ENCODE results near the gene TSPAN17. TPM values are rescaled to one million over a fixed set of nuclear protein-coding genes. Genes with fewer than 3 reads are reported as not detected.

TSPAN17 gene
- polyA plus RNA-seq, 3 donors: 22.2 to 27.7 (median 24.1) TPM

DNA sequence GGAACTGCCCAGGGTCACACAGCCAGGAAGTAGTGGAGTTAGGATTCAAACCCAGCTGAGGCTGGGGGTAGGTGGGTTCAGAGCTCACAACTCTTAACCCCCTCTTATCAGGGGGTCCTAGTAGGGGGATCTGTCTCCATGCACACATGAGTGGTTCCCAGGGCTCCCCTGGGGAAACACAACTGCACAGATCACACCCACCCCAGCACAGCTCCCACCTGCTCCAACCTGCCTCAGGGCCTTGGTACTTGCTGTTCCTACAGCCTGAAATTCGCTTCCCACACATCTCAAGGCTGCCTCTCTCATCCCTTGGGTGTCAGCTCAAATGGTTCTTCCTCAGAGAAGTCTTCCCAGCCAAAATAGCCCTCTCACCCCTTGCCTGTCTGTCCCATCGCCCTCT, 21.8 kb upstream of the TSPAN17 start:
- H3K4me3 Mint-ChIP-seq: no peak overlapping the region
- H3K9me3 Mint-ChIP-seq: peaks cover 0 to 9% (median 2%) of the 10 kb centered on the region in 7 donors
- peaks cover 2% of the 10 kb centered on the region in 2 donors for H3K36me3 Mint-ChIP-seq
- peaks cover 22 to 74% of the 10 kb centered on the region in 2 donors for H3K27me3 ChIP-seq (ENCODE audit: control insufficient read depth in 2 of 2, insufficient read depth in 2 of 2, low read length in 2 of 2)
- H3K9ac ChIP-seq (ENCODE audit: insufficient read depth, low read length, poor library complexity, severe bottlenecking): no peak overlapping the region
- H4K20me1 ChIP-seq (ENCODE audit: insufficient read depth, low read length): no peaks in the 10 kb centered on the region
- no peak overlapping the region for H3K27ac ChIP-seq (ENCODE audit: low read depth in 1 of 2, low read length in 2 of 2)
- peaks cover 50 to 76% (median 68%) of the 10 kb centered on the region in 3 donors for H3K27me3 Mint-ChIP-seq (ENCODE audit: low read depth in 3 of 3)
- H3K27ac Mint-ChIP-seq: no peak overlapping the region
- 95% methylated on average over 2 of the region's 2 CpGs for WGBS (ENCODE audit: insufficient coverage)
- no peak overlapping the region for H2AFZ ChIP-seq (ENCODE audit: insufficient read depth, low read depth, low read length, poor library complexity, severe bottlenecking)
- H3K4me3 ChIP-seq (replicated peaks in 1 of 3; ENCODE audit: low read depth in 2 of 3, low read length in 3 of 3): no peak overlapping the region
- no peak overlapping the region for H3K4me2 ChIP-seq (replicated peaks; ENCODE audit: extremely low read depth, low read length, poor library complexity, severe bottlenecking)
- intact Hi-C loops (cut with micrococcal nuclease): no loop called here
- peaks cover 0 to 9% of the 10 kb centered on the region in 2 donors for H3K9me3 ChIP-seq (replicated peaks in 1 of 2; ENCODE audit: control insufficient read depth in 1 of 2, insufficient read depth in 1 of 2, low read length in 2 of 2)
- no peaks in the 10 kb centered on the region for H3K79me2 ChIP-seq (ENCODE audit: insufficient read depth, low read length)
- DNase-seq: no peak
- peaks cover 8% of the 10 kb centered on the region for H3K4me1 Mint-ChIP-seq
- H3K36me3 ChIP-seq (replicated peaks in 1 of 2; ENCODE audit: control insufficient read depth in 1 of 2, insufficient read depth in 2 of 2, low read length in 2 of 2): no peaks in the 10 kb centered on the region
- peaks cover 5 to 11% of the 10 kb centered on the region in 2 donors for H3K4me1 ChIP-seq (ENCODE audit: control insufficient read depth in 1 of 2, insufficient read depth in 2 of 2, low read length in 2 of 2)
- TF ChIP-seq, protein P1, sequence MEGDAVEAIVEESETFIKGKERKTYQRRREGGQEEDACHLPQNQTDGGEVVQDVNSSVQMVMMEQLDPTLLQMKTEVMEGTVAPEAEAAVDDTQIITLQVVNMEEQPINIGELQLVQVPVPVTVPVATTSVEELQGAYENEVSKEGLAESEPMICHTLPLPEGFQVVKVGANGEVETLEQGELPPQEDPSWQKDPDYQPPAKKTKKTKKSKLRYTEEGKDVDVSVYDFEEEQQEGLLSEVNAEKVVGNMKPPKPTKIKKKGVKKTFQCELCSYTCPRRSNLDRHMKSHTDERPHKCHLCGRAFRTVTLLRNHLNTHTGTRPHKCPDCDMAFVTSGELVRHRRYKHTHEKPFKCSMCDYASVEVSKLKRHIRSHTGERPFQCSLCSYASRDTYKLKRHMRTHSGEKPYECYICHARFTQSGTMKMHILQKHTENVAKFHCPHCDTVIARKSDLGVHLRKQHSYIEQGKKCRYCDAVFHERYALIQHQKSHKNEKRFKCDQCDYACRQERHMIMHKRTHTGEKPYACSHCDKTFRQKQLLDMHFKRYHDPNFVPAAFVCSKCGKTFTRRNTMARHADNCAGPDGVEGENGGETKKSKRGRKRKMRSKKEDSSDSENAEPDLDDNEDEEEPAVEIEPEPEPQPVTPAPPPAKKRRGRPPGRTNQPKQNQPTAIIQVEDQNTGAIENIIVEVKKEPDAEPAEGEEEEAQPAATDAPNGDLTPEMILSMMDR (IDR thresholded peaks at IDR 0.05): no peak

DNA sequence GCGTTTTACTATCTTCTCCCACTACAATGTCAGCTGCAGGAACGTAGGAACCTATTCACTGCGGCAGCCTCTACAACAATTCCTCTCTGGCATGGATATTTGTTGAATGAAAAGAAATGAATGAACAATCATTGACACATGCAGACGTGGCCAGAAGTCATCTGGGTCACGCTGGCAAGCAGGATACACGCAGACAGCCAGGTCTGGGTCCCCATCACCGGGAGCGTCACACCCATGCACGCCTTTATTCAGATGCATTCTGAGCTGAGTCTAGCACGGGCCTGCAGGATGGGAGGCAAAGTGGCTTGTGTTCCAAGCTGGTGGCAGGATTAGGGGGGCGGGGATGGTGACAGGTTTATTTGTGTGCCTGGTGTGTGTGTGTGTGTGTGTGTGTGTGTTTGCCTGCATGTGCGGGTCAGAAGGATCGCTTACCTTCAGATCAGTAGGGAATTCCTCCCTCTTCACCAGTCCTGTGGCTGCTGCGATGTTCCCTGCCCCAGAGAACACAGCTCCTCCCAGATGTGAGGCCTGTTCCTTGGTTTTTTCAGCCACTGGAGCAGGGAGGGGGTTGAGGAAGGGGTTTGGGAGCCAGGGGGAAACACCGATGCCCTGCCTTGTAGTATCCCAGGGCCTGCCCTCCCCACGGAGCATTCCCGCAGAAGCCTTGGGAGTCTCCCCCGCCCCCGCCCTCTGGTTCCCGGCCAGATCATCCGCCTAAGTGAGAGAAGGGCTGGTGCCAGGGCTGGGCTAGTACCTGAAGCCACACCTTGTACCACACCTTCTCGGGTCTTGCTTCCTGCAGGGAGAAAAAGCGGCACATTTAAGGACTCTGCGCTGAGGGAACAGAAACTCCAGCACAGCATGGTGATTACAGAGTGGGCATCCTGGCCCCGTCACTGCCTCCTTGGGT, 21.1 kb upstream of the TSPAN17 start:
- peak overlapping the region in 2 of 7 donors; percentile 38 to 62 for H3K27ac Mint-ChIP-seq
- Histone ChIP-seq H3K4me3 (replicated peaks in 1 of 3; ENCODE audit: low read depth in 2 of 3, low read length in 3 of 3) (no peak overlapping the region), H3K36me3 (replicated peaks in 1 of 2; ENCODE audit: control insufficient read depth in 1 of 2, insufficient read depth in 2 of 2, low read length in 2 of 2) (no peaks in the 10 kb centered on the region), H3K4me2 (replicated peaks; ENCODE audit: extremely low read depth, low read length, poor library complexity, severe bottlenecking) (no peak overlapping the region), H3K9me3 (replicated peaks in 1 of 2; ENCODE audit: control insufficient read depth in 1 of 2, insufficient read depth in 1 of 2, low read length in 2 of 2) (peaks cover 0 to 9% of the 10 kb centered on the region in 2 donors), H3K27me3 (ENCODE audit: control insufficient read depth in 2 of 2, insufficient read depth in 2 of 2, low read length in 2 of 2) (peaks cover 24 to 74% of the 10 kb centered on the region in 2 donors), H3K79me2 (ENCODE audit: insufficient read depth, low read length) (no peaks in the 10 kb centered on the region), H3K9ac (ENCODE audit: insufficient read depth, low read length, poor library complexity, severe bottlenecking) (no peak overlapping the region), H3K4me1 (ENCODE audit: control insufficient read depth in 1 of 2, insufficient read depth in 2 of 2, low read length in 2 of 2) (peaks cover 0 to 5% of the 10 kb centered on the region in 2 donors), H2AFZ (ENCODE audit: insufficient read depth, low read depth, low read length, poor library complexity, severe bottlenecking) (no peak overlapping the region), H3K27ac (ENCODE audit: low read depth in 1 of 2, low read length in 2 of 2) (no peak overlapping the region), H4K20me1 (ENCODE audit: insufficient read depth, low read length) (no peaks in the 10 kb centered on the region)
- peaks cover 0 to 6% (median 4%) of the 10 kb centered on the region in 7 donors for H3K9me3 Mint-ChIP-seq
- intact Hi-C loops (cut with micrococcal nuclease): no loop called here
- TF ChIP-seq, protein P1 (IDR thresholded peaks at IDR 0.05): no peak
- peaks cover 0 to 4% of the 10 kb centered on the region in 2 donors for H3K36me3 Mint-ChIP-seq
- 85% methylated on average over 14 of the region's 25 CpGs for WGBS (ENCODE audit: insufficient coverage)
- H3K27me3 Mint-ChIP-seq (ENCODE audit: low read depth in 3 of 3): peaks cover 50 to 76% (median 68%) of the 10 kb centered on the region in 3 donors
- peak overlapping the region in 1 of 2 donors; percentile 39 for H3K4me3 Mint-ChIP-seq
- no peak for DNase-seq
- peaks cover 8% of the 10 kb centered on the region for H3K4me1 Mint-ChIP-seq

All from CD14-positive monocyte (primary cell).